ENCODE data around the gene ADAMTS7.
"Not testable (repeated sequence)": the region's sequence is repeated elsewhere in the genome, so short reads cannot be mapped to it uniquely, and the experiment has no call there.

Gene ADAMTS7

DNA sequence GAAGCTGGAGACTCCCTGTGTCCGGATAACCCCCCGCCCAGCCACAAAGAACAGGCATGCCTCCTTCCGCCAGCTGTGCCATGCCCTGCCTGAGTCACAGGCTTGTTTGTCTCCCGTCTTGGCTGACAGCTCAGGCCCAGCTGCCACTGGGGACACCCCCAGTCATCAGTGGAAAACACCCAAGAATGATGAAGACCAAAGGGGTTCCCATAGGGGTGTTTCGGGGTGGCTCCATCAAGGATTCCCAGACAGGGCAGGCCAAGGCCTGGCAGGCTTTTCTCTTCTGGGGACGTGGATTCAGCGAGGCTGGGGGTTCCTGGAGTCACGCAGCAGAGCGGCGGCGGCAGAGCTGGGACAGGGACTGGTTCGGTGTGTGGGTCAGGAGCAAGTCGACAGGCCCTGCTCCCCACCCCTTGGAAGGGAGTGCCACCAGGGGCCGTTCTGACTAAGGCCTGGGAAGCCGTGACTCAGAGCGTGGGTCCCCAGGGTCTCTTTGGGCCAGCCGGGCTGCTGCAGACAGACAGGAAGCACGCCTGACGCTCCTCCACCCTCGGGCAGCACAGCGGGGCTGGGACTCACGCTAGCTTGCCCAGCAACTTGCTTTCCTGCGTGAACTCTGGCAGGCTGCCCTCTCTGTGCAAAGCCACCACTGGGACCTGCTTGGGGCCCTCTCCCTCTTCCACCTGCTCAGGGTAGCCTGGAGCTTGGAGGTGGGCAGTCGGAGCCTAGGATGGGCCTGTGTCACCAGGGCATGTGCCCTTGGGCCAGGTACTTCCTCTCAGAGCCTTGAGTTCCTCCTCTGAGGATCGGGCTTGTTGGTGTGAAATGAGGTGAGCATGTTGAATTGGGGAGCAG lies 54.3 kb downstream of the ADAMTS7 start:
- DNase-seq (ENCODE audit: insufficient read length), result peak; percentile 58
- TF ChIP-seq POLR2A (IDR thresholded peaks at IDR 0.05; ENCODE audit: low read depth, low read length), result peak; percentile 34; the same call in 1 of the 2 replicates
- peak; percentile 96 for FAIRE-seq

DNA sequence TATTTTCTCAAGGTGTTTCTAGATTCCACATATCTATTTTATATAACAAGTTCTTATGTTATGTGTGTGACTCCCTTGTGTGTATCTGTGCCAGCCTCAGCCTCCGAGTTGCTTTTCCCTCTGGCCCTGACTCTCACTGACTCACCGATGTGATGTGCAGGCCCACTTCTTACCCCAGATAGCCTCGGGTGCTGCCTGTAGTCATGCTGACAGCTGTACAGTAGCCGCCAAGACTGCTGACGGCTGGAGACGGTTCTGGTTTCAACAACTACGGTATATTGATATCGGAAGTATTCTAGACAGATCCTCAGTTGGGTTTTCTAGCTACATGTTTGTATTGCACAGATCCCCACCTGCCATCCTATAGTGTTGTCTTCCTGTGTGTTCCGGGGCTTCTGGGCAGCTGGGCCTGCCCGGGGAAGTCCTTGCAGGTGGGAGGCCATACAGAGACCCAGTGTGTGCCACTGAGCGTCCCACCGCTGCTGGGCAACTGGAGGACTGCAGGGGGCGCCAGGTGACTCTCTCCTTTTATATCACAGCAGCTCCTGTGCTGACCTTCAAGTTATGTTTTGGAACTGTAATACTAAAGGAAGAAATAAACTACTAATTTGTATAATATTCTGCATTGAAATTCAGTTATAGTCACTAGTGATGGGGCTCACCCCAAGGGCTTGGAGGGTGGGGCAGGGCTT lies 55.2 kb downstream of the ADAMTS7 start:
- not testable (repeated sequence) for DNase-seq (ENCODE audit: insufficient read length); FAIRE-seq

DNA sequence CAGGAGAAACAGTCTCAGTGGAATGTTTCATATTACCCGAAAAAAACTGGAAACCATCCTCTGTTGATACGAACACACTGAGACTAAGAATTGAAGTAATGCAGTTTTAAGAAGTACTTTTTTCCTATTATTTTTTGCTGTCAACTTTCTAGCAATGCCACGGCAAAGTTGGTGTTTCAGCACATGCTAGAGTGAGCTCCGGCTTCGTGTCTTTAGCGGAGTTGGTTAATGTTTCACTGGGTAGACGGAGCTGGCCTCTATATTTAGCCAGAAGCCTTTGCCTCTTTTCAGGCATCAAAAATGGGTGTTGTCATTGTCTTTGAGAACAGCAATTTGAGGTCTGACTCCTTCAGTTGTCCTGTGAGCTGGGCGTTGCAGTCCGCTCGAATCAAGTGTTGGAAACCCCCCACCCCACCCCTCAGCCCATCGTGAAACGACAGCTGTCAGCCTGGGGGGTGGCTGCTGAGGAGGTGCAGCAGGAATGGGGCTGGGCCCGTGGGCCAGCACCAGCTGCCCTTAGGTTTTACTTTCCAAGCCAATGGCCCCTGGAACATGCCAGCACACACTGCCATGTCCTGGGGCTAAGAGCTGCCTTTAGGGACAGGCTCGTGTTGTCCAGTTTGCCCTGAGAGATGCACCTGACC lies 56.5 kb downstream of the ADAMTS7 start:
- not testable (repeated sequence) for DNase-seq (ENCODE audit: insufficient read length); FAIRE-seq

DNA sequence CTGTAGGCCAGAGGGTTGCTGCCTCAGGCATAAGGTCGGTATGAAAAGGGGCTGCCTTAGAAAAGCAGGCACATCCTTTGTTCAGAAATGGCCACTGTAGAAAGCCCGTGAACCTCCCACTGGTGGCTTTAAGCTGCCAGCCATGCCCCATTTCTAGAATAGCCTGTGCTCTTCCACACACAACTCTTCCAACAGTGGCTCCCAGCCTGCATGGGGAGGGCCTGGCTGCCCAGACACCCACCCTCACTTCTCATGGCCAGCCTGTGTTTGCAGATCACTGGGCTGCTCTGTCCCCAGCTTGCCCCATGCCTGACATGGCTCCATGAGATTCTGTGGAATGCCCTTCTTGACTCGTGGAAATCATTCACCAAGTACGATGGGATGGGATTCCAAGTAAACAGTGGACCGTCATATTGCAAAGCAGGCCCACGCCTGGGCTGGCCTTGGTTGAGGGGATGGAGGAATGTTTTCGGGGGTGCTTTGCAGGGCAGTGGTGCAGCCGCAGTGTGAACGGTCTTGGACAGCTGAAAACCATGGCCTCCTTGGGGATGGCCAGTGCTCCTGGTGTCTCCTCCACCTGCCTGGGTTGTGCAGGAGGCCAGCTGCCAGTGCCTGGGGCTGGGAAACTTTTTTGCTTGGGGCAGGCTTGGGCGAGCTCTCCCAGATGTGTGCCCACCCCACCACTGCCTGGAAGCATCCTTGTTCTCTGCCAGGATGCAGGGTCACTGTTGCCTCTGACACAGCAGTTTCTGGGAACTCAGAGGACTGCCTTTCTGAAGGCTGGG lies 57.3 kb downstream of the ADAMTS7 start:
- not testable (repeated sequence) for FAIRE-seq

DNA sequence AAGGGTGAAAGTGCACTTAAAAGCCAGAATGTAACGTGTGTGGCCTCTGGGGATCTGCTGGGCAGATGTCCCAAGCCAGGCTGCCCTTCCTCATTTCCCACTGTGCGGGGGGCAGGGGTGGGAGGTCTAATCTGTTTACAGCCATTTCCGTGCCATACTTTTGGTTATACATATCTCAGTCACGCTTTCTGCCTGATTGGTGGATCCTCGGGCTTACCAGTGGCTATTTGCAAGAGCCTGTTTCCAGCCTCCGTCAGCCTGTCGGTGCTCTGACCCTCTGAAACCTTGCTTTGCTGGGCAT lies 58.0 kb downstream of the ADAMTS7 start:
- not testable (repeated sequence) for FAIRE-seq; DNase-seq (ENCODE audit: insufficient read length)

More for the DNA sequence above, 57.3 kb downstream of the ADAMTS7 start:
- DNase-seq (ENCODE audit: insufficient read length), result not testable (repeated sequence)

DNA sequence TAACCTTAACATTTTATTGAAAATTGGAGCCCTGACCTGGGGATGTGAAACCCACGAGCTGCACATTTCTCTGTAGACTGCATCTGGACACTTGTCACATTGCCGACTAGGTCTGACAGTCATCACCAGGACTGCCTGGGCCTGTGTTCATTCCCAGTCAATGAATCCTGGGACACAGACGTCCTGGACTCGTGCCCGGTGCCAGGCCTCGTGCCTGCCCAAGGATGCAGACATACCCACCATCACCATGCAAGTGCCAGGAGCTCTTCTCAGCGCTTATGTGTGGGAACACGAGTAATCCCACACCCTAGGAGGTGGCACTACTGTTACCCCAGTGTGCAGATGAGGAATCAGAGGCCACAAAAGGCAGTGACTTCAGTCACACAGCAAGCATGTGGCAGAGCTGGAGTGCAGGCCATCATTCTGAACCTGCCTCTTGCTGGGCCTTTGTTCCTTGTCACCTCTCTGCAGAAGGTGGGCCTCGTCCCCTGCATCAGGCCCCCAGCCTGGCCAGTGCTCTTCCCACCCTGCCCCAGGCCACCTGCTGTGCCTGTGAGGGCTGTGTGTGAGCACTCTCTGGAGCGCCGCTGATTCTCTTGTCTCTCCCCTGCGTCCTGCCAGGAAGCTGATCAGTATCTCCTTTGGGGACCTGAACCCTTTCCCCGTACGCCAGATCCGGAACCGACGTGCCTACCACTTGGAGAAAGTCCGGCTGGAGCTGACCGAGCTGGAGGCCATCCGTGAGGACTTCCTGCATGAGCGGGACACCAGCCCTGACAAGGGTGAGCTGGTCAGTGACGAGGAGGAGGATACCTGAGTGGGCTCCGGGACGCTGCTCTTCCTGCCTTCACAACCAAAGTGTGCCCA lies 58.5 kb downstream of the ADAMTS7 start:
- TF ChIP-seq TAF1 (IDR thresholded peaks at IDR 0.05; ENCODE audit: borderline replicate concordance, low read depth, low read length) (no peak), POLR2A (IDR thresholded peaks at IDR 0.05; ENCODE audit: low read depth, low read length) (no peak), POLR2AphosphoS5 (IDR thresholded peaks at IDR 0.05; ENCODE audit: low read depth, low read length) (no peak)
- DNase-seq (ENCODE audit: insufficient read length) (no peak), FAIRE-seq (no peak)

DNA sequence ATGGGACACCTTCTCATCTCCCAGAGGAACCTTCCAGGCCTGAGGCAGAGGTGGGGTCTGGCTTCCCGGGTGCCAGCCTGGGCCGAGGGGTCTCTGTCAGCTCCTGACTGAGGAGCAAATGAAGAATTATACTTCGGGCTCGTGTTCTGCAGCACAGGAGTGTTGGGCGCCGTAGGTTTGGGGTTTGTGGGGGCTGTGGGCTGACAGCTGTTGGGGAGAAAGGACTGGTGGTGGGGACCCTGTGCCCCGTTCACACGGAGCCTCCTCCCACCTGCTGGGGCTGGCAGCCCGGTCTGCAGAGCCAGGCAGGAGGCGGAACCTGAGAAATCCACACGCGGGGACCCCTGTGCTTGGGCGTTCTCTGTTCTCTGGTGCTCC lies 59.7 kb downstream of the ADAMTS7 start:
- no peak for DNase-seq (ENCODE audit: insufficient read length)
- TF ChIP-seq TAF1 (IDR thresholded peaks at IDR 0.05; ENCODE audit: borderline replicate concordance, low read depth, low read length) (no peak), POLR2AphosphoS5 (IDR thresholded peaks at IDR 0.05; ENCODE audit: low read depth, low read length) (no peak), POLR2A (IDR thresholded peaks at IDR 0.05; ENCODE audit: low read depth, low read length) (no peak)
- FAIRE-seq, result no peak

DNA sequence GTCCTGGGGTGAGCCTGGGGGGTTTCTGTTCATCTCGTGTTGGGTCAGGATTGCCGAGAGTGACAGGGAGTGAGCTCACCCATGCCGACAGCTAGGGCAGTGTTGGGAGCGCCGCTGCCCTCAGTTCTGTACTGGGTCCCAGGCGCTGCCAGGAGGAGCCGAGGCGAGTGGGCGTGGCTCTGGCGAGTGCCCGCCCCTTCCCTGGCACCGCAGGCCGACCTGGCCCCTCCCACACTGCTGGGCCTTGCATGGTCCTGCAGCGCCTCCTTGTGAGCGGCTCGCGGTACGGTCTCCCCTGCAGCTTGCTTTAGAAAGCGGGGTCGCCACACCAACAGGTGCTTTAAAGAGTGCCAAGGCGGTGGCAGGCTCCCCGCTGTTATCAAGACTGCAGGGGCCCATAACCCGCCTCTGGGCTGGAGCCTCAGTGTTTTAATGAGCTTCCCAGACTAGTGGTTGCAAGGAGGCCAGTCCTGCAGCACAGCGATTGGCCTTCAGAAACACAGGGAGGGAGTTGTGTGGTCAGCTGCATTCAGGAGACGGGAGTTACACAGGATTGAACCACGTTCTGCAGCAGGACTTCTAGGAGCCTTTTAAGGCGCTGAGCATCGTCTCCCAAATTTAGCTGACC lies 60.2 kb downstream of the ADAMTS7 start:
- DNase-seq (ENCODE audit: insufficient read length) (peak; percentile 83), FAIRE-seq (peak; percentile 95)

DNA sequence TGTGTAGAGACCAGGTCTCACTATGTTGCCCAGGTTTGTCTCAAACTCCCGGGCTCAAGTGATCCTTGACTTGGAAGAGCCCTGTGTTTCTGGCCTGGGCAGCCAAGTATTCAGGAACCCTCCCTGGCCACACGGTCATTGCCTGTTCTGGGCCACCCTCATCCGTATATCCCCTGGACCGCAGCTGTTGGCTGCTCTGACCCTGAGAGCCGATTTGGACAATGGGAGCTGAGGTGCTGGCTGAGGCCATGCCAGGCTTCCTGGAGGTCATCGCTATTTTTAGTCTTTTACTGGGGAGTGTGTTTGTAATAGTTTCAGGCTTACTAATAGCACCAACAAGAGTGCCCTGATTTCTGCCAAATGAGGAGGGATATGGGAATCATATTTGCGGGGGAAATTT lies 60.7 kb downstream of the ADAMTS7 start:
- FAIRE-seq (no peak), DNase-seq (ENCODE audit: insufficient read length) (no peak)
- TF ChIP-seq POLR2AphosphoS5 (IDR thresholded peaks at IDR 0.05; ENCODE audit: low read depth, low read length), result no peak
- TF ChIP-seq TAF1 (IDR thresholded peaks at IDR 0.05; ENCODE audit: borderline replicate concordance, low read depth, low read length), result no peak
- TF ChIP-seq POLR2A (IDR thresholded peaks at IDR 0.05; ENCODE audit: low read depth, low read length), result no peak

DNA sequence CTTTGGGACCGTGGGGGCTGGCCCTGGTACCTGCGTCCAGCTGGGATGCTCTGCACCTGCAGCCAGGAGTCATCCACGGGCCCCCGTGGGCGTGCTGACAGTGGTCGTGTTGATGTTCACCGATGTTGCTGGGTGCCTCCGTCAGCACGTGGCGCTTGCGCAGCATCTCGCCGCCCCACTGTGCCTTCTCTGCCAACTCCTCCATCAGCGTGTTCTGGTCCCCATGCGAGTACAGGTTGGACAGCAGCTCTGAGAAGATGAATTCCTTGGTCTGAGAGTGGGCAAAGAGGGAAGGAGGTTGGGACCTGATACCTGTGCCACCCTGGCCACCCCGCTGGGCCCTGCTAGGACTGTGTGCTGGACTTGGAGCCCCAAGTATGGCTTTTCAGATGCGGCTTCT lies 61.4 kb downstream of the ADAMTS7 start:
- FAIRE-seq, result no peak
- DNase-seq (ENCODE audit: insufficient read length), result no peak
- TF ChIP-seq POLR2A (IDR thresholded peaks at IDR 0.05; ENCODE audit: low read depth, low read length) (no peak), POLR2AphosphoS5 (IDR thresholded peaks at IDR 0.05; ENCODE audit: low read depth, low read length) (no peak), TAF1 (IDR thresholded peaks at IDR 0.05; ENCODE audit: borderline replicate concordance, low read depth, low read length) (no peak)

DNA sequence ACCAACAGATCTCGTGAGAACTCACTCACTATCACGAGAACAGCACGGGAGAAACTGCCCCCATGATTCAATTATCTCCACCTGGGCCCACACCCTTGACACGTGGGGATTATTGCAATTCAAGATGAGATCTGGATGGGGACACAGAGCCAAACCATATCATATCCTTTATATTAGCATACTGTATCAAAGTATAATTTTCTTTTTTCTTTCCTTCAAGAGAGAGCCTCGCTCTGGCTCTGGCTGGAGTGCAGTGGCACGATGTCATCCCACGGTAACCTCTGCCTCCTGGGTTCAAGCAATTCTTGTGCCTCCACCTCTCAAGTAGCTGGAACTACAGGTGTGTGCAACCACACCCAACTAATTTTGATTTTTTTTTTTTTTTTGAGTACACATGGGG lies 63.4 kb downstream of the ADAMTS7 start:
- DNase-seq (ENCODE audit: insufficient read length); FAIRE-seq: not testable (repeated sequence)

DNA sequence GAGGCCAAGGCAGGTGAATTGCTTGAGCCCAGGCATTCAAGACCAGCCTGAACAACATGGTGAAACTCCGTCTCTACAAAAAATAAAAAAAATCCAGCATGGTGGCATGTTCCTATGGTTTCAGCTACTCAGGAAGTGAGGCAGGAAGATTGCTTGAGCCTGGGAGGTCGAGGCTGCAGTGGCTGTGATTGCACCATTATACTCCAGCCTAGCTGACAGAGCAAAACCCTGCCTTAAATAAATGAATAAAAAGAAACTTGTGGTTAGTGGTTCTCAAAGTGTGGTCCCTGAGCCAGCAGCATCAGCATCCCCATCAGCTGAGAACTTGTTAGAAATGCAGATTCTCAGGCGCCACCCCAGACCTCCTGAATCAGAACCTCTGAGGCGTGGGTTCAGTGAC lies 69.6 kb downstream of the ADAMTS7 start:
- FAIRE-seq; DNase-seq (ENCODE audit: insufficient read length): not testable (repeated sequence)
